HCEC 1CT (cell line): Measurements from ENCODE around the gene RABIF.
"Not testable (repeated sequence)": the region's sequence is repeated elsewhere in the genome, so short reads cannot be mapped to it uniquely, and the experiment has no call there.

ENCODE experiments used
- DNase-seq: peaks from one replicate; pipeline ENCODE4 v3.0.0-alpha.2; 2017

The RABIF gene

GRCh38 chr1:202831906-202832305, 57.0 kb downstream of the RABIF start:
- DNase-seq: no peak

GRCh38 chr1:202829223-202829622, 59.7 kb downstream of the RABIF start:
- DNase-seq: not testable (repeated sequence)
